Measurements from ENCODE around the gene ARRB2. TPM values are rescaled to one million over a fixed set of nuclear protein-coding genes. Genes with fewer than 3 reads are reported as not detected.

Gene ARRB2
- total RNA-seq, 1 experiment from 2014 or later, result 75.3 TPM

GRCh38 chr17:4741544-4741943 is 31.1 kb downstream of the ARRB2 start:
- Histone ChIP-seq H4K91ac (ENCODE audit: insufficient read length, low read depth, low read length) (no peak overlapping the region), H3K9me3 (ENCODE audit: control insufficient read depth, low read depth, low read length) (no peaks in the 10 kb centered on the region), H2BK120ac (ENCODE audit: low read depth, low read length, poor library complexity, severe bottlenecking) (no peak overlapping the region), H2BK15ac (ENCODE audit: low read depth, low read length) (no peak overlapping the region), H2BK12ac (ENCODE audit: insufficient read length, low read depth, low read length) (no peak overlapping the region), H3K27ac (ENCODE audit: insufficient read length, low read depth, low read length) (no peak overlapping the region), H3K14ac (ENCODE audit: insufficient read depth, low read length) (no peak overlapping the region), H3K56ac (ENCODE audit: insufficient read length, low read depth, low read length) (no peak overlapping the region), H3K4ac (ENCODE audit: low read depth, low read length) (no peak overlapping the region), H3K27me3 (ENCODE audit: insufficient read depth, low read length) (peaks cover 35% of the 10 kb centered on the region), H3K4me2 (ENCODE audit: insufficient read depth, insufficient read length, low read length) (no peak overlapping the region), H3T11ph (ENCODE audit: low read length) (no peak overlapping the region), H3K9ac (ENCODE audit: extremely low read depth, insufficient read length, low read length) (no peak overlapping the region), H3K18ac (ENCODE audit: insufficient read length, low read depth, low read length) (no peak overlapping the region), H4K5ac (ENCODE audit: insufficient read length, low read depth, low read length) (no peak overlapping the region), H4K8ac (replicated peaks; ENCODE audit: insufficient read length, low read depth, low read length) (no peak overlapping the region), H2AFZ (ENCODE audit: low read length) (no peak overlapping the region), H3K23ac (ENCODE audit: insufficient read length, low read depth, low read length) (no peak overlapping the region), H2BK20ac (ENCODE audit: low read depth, low read length, poor library complexity, severe bottlenecking) (no peak overlapping the region), H3K79me1 (ENCODE audit: insufficient read depth, low read depth, low read length, poor library complexity, severe bottlenecking) (no peaks in the 10 kb centered on the region), H3K4me1 (ENCODE audit: insufficient read depth, low read length) (no peaks in the 10 kb centered on the region), H3K23me2 (ENCODE audit: insufficient read length, low read depth, low read length, poor library complexity, severe bottlenecking) (peaks cover 11% of the 10 kb centered on the region), H4K20me1 (ENCODE audit: control insufficient read depth, insufficient read depth, insufficient read length) (no peaks in the 10 kb centered on the region), H2AK5ac (ENCODE audit: insufficient read length, low read length) (no peak overlapping the region), H2BK5ac (ENCODE audit: insufficient read length, low read length) (no peak overlapping the region), H3K79me2 (ENCODE audit: insufficient read depth, low read length) (no peaks in the 10 kb centered on the region)
- Mint-ChIP-seq H3K4me1 (peaks cover 25 to 30% of the 10 kb centered on the region in 2 experiments), H3K27me3 (ENCODE audit: low read depth) (peaks cover 89% of the 10 kb centered on the region), H3K9me3 (no peaks in the 10 kb centered on the region), H3K27ac (no peak overlapping the region), H3K36me3 (ENCODE audit: insufficient read depth in 1 of 3, low read depth in 3 of 3) (peaks cover 0 to 3% (median 0%) of the 10 kb centered on the region in 3 experiments; a peak in 1 of 7 replicates), H3K4me3 (peak overlapping the region in 1 of 2 experiments; percentile 28; a peak in 2 of 5 replicates)
- DNase-seq, result no peak
- TF ChIP-seq CTCF (conservative IDR thresholded peaks at IDR 0.05), result no peak
- no CpG with 5 or more reads among the region's 8 CpGs for WGBS (ENCODE audit: extremely low coverage, insufficient read length, low lambda C conversion rate)
